Motor neuron (in vitro differentiated cells): Measurements from ENCODE around the gene NRF1. TPM values are rescaled to one million over a fixed set of nuclear protein-coding genes. Genes with fewer than 3 reads are reported as not detected.
"Not testable (repeated sequence)": the region's sequence is repeated elsewhere in the genome, so short reads cannot be mapped to it uniquely, and the experiment has no call there.

Experiments used
- ATAC-seq, 8 experiments: fragments of 200-7000 bp; cut with Tn5 transposase; replicated peaks in 6 of 8; 2 replicates each; pipeline ENCODE4 v1.8.0; 2021; ENCODE audit warnings: mild to moderate bottlenecking in 8 of 8, moderate library complexity in 8 of 8
- H3K27ac ChIP-seq, 2 donors: fragments of 250-450 bp; sonication (Bioruptor Pico); 2 replicates each; pipeline ENCODE4 v1.9.0; 2021; ENCODE audit warnings: antibody characterized with exemption in 2 of 2, mild to moderate bottlenecking in 2 of 2, moderate library complexity in 1 of 2
- H3K4me1 ChIP-seq, 2 donors: fragments of 250-450 bp; sonication (Bioruptor Pico); replicated peaks in 1 of 2; 2 replicates each; pipeline ENCODE4 v1.6.1; 2021; ENCODE audit warnings: antibody characterized with exemption in 2 of 2, mild to moderate bottlenecking in 2 of 2, moderate library complexity in 1 of 2
- H3K4me3 ChIP-seq, 5 donors: fragments of 250-450 bp; sonication (Bioruptor Pico); 2 replicates each; pipeline ENCODE4 v1.9.0; 2021; ENCODE audit warnings: antibody characterized with exemption in 5 of 5, mild to moderate bottlenecking in 5 of 5, moderate library complexity in 4 of 5
- WGBS, 10 experiments: fragments of 450-650 bp; shearing (Covaris generic); methylation state at CpG; one replicate each; pipeline ENCODE4 v1.0.0; 2022; 5-methylcytosine and 5-hydroxymethylcytosine counted together
- in situ Hi-C, 9 experiments: fragments of 400-800 bp; cut with MboI; loops; one replicate each; pipeline ENCODE4 v1.15.0; 2021; ENCODE audit warnings: low sequenced_read_pairs in 9 of 9, low pct_unique_long_range_greater_than_20kb in 2 of 9; ENCODE audit not compliant: unreplicated experiment in 9 of 9
- total RNA-seq, 8 experiments: library from RNA; unstranded; fragments of 300-600 nt; gene quantifications; 2 replicates each; pipeline versions ENCODE4 v1.2.3 to v1.2.4, GENCODE V29; 2022

NRF1 gene
- total RNA-seq, 8 experiments from 2014 or later, result 7.1 to 24.4 (median 11.5) TPM

- WGBS, 10 experiments, result 10 to 100% (median 67%) methylated on average over 1 to 5 of the region's 6 CpGs; no CpG with 5 or more reads in 1 of the 10 experiments
- Histone ChIP-seq H3K4me1 (peaks cover 4 to 18% of the 10 kb centered on the region in 2 donors), H3K27ac (no peak overlapping the region), H3K4me3 (no peak overlapping the region)
- ATAC-seq, result peak in 1 of 8 experiments; percentile 17
- in situ Hi-C loops, result no loop called here
Observed at GRCh38 chr7:129790136-129790535, 178.6 kb downstream of the NRF1 start.

DNA sequence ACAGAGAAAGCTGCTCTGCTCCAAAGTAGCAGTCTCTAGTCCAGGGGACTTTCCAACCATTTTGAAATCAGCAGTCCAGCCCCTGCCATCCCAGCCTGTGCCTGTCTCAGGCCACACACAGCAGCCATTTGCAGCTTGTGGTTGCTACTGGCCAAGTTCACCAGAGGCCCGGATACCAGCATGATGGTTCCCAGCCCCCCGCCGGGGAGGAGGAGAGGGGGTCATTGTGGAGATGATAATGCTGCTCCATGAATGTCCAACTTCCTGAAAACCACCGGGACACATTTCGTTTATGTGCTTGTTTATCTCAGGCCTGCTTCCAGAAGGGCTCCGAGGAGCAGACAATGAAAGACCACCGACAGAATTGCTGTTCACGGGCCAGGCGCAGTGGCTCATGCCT, 181.2 kb downstream of the NRF1 start:
- H3K27ac ChIP-seq, result peak overlapping the region in 1 of 2 donors; percentile 30
- H3K4me1 ChIP-seq, result peaks cover 4 to 12% of the 10 kb centered on the region in 2 donors
- 40 to 100% (median 71%) methylated on average over 1 to 9 of the region's 9 CpGs; no CpG with 5 or more reads in 2 of the 10 experiments for WGBS, 10 experiments
- no peak for ATAC-seq
- in situ Hi-C loops, result no loop called here
- H3K4me3 ChIP-seq, result no peak overlapping the region

DNA sequence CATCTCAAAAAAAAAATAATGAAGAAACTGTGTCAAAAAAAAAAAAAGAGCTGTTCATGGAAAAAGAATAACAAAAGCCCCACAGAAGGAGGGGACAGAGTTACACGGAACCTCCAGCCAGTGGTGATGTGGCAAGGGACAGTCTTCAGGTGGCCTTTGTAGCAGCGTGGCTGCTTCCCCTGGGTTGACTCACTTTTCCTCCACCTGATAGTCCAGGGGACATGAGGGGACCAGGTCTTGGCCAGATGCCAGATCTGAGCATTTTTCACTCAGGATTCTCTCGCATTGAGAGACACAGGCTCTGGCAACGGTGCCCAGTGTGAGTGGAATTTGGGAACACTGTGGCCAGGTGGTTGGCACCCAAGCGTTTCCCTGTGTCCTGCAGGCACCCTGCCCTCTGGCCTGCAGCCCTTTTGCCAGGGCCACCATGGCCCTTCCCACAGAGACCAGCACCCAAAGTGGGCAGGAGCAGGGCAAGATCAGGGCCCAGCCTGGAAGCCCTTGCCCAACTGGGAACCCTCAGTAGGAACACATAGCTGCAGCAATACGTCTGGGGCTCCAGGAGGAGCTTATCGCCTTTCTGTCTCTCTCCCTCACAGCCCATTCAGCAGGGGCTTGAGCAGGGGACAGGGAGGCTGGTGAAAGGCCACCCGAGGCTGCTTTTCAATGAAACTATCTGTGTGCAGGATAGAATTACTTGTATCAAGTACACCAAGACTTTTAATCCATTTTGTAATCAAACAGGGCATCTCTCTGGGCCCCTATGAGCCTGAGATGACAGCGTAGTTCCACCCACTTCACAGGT, 182.2 kb downstream of the NRF1 start:
- Histone ChIP-seq H3K4me3 (no peak overlapping the region), H3K4me1 (peaks cover 2 to 12% of the 10 kb centered on the region in 2 donors), H3K27ac (no peak overlapping the region)
- in situ Hi-C loops, result no loop called here
- 42 to 88% (median 73%) methylated on average over 1 to 5 of the region's 9 CpGs for WGBS, 10 experiments
- peak in 2 of 8 experiments; percentile 31 to 44 for ATAC-seq

- WGBS, 10 experiments, result 100% methylated on average over 1 to 4 of the region's 9 CpGs; no CpG with 5 or more reads in 7 of the 10 experiments
- ATAC-seq, H3K4me3 ChIP-seq, H3K27ac ChIP-seq, H3K4me1 ChIP-seq, in situ Hi-C loops: not testable (repeated sequence)
Observed at GRCh38 chr7:129794461-129794860, 182.9 kb downstream of the NRF1 start.

GRCh38 chr7:129796186-129796775, 184.8 kb downstream of the NRF1 start:
- Histone ChIP-seq H3K4me1 (peaks cover 0 to 6% of the 10 kb centered on the region in 2 donors), H3K27ac (no peak overlapping the region), H3K4me3 (no peak overlapping the region)
- no peak for ATAC-seq
- in situ Hi-C loops, result no loop called here
- 60 to 100% (median 100%) methylated on average over 1 of the region's 9 CpGs; no CpG with 5 or more reads in 7 of the 10 experiments for WGBS, 10 experiments

- Histone ChIP-seq H3K27ac (no peak overlapping the region), H3K4me3 (no peak overlapping the region), H3K4me1 (peaks cover 0 to 6% of the 10 kb centered on the region in 2 donors)
- 0 to 100% (median 80%) methylated on average over 1 to 2 of the region's 7 CpGs; no CpG with 5 or more reads in 5 of the 10 experiments for WGBS, 10 experiments
- in situ Hi-C loops, result no loop called here
- ATAC-seq, result no peak
Observed at GRCh38 chr7:129797214-129797789, 185.8 kb downstream of the NRF1 start.

DNA sequence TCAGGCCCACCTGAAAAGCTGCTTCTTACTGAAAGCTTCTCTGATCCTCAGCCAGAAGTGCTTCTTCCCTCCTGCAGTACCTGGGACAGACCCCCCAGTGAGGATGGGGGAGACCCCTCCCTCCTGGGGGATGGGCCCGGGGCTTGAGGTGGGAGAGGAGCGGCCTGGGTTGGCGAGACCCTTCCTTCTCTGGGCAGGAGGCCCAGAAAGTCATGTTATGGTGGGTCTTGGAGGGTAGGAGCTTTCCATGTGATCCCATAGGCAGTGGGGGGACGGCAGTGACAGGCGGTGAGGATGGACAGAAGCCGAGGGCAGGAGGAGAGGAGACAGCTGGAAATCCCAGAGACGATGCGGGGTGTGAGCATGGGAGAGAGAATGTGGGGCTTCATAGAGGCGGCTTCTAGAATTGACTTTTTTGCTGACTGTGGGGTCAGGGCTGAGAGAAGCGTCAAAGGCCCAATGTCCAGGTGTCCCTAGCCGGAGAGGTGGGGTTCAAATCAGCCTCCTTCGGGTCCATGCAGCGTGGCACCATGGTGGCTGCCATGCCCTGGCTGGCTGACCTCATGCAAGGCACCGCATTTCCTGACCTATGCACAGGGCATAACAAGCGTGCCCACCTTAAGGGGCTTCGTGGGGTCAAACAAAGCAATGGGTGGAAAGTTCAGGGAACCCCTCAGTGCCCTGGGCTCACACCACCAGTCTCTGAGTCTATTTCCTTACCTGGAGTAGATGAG, 187.3 kb downstream of the NRF1 start:
- 83 to 98% (median 90%) methylated on average over 2 to 9 of the region's 16 CpGs; no CpG with 5 or more reads in 5 of the 10 experiments for WGBS, 10 experiments

DNA sequence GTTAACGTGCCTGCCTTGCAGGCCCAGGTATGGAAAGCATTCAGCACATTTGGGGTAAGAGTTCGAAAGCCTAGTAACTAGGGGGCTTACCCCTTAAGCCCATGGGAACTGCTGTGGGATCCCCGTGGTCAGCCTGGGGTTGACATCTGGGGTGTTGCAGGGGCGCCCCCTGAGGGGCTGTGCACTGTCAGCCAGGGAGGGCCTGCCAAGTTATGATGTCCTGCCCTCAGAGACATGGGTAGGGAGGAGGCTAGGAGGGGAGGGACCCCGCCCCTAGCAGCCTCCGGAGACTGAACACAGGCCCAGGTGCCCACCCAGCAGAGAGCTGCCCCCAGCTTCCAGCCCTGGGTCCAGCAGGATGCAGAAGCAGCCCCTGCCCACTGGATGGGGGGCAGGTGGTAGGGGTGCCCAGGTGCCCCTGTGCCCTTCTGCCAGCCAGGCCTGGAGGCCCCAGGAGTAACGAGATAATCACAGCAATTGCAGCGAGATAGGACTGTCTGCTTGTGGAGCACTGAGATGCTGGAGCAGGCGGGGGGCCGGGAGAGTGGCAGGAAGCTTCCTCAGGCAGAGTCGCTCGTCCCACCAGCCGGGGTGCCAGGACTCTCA, 187.9 kb downstream of the NRF1 start:
- H3K4me1 ChIP-seq, result peaks cover 0 to 6% of the 10 kb centered on the region in 2 donors
- WGBS, 10 experiments, result 77 to 100% (median 83%) methylated on average over 1 to 3 of the region's 13 CpGs; no CpG with 5 or more reads in 4 of the 10 experiments
- H3K27ac ChIP-seq, result no peak overlapping the region
- ATAC-seq, result no peak
- H3K4me3 ChIP-seq, result no peak overlapping the region
- in situ Hi-C loops, result no loop called here

More for the DNA sequence above, 187.3 kb downstream of the NRF1 start:
- H3K4me1 ChIP-seq, result peaks cover 0 to 6% of the 10 kb centered on the region in 2 donors
- no peak overlapping the region for H3K27ac ChIP-seq
- ATAC-seq, result no peak
- in situ Hi-C loops, result no loop called here
- H3K4me3 ChIP-seq, result no peak overlapping the region

DNA sequence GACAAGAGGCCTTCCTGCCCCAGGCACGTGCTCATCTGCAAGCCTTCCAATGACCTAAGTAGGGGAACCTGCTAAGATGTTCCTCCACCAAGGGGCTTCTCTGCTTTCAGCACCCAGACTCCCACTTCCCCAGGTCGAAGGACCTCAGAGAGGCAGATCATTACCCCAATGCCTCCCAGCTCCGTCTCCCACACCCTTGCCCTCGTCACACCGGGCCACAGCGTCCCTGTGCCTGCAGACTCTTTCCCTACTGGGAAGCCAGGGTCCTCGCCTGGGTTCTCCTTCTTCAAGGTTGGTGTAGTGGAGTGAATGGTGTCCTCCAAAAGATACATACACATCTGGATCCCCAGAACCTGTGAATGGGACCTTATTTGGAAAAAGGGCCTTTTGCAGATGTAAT, 189.4 kb downstream of the NRF1 start:
- Histone ChIP-seq H3K4me3 (no peak overlapping the region), H3K4me1 (peaks cover 0 to 6% of the 10 kb centered on the region in 2 donors), H3K27ac (no peak overlapping the region)
- in situ Hi-C loops, result no loop called here
- 40 to 89% (median 73%) methylated on average over 1 to 5 of the region's 7 CpGs; no CpG with 5 or more reads in 5 of the 10 experiments for WGBS, 10 experiments
- no peak for ATAC-seq

DNA sequence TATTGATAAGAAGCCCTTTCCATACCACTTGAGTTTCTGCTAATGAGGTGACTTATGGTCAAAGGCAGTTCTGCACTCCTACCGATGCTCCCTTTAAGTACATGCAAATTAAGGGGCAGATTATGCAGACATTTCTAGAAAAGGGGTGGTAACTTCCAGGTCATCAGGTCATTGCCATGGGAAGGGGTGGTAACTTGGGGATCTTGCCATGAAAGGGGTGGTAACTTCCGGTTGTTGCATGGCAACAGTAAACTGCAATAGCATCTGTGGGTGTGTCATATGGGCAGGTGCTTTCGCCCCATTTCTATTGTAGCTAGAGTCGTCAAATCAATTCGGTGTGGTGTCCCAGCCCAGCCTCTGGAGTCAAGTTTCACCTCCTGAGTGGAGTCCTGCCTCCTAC, 190.4 kb downstream of the NRF1 start:
- Histone ChIP-seq H3K27ac (no peak overlapping the region), H3K4me1 (peaks cover 0 to 6% of the 10 kb centered on the region in 2 donors), H3K4me3 (no peak overlapping the region)
- WGBS, 10 experiments, result 40 to 90% (median 61%) methylated on average over 1 to 4 of the region's 5 CpGs; no CpG with 5 or more reads in 5 of the 10 experiments
- in situ Hi-C loops, result no loop called here
- peak in 4 of 8 experiments; percentile 16 to 65 (median 43) for ATAC-seq

DNA sequence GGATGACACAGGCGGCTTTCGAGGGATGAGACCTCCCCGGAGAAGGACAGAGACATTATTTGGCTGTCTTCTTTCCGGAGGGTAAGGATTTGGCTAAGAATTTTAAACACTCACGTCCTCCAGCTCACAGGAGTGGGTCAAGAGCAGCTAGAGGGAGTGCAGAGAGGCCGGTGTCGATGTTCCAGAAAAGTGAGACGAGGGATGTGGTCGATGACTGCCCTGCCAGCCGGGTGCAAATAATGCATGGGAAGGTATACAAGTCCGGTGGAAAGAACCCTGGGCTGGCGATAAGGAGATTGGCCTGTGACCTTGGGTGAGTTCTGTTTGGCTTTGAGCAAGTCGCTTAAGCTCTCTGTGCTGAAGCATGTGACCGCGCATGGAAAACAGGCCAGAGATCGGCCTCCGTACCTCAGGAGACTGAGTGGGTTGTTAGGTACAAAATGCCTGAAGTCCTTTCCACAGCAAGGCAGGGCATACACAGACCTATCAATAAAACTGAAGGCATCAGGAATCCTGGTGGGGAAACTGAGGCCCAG, 192.1 kb downstream of the NRF1 start:
- H3K27ac ChIP-seq, result no peak overlapping the region
- no peak overlapping the region for H3K4me3 ChIP-seq
- in situ Hi-C loops, result no loop called here
- no peaks in the 10 kb centered on the region for H3K4me1 ChIP-seq
- WGBS, 10 experiments, result 61 to 100% (median 93%) methylated on average over 3 to 12 of the region's 17 CpGs; no CpG with 5 or more reads in 3 of the 10 experiments
- ATAC-seq, result no peak
